ENCODE measurements around the gene TMEM243.

- TF ChIP-seq CTCF (IDR thresholded peaks at IDR 0.05; ENCODE audit: insufficient read depth, low read depth, low read length) (no peak), EZH2 (IDR thresholded peaks at IDR 0.05; ENCODE audit: insufficient read depth, low read length) (no peak)
These were observed 2.6 kb downstream of the TMEM243 start for GRCh38 chr7:87216701-87217508.
